NB4 (cell line): Measurements from ENCODE around the gene HK3.

Experiments
- POLR2A ChIP-seq: IDR thresholded peaks from 2 replicates; pipeline ENCODE4 v1.6.1; 2011; ENCODE audit warnings: mild to moderate bottlenecking; ENCODE audit not compliant: insufficient read length; ENCODE audit errors: extremely low read depth
- TF ChIP-seq, protein P1 (sequence below): IDR thresholded peaks from one replicate; pipeline ENCODE4 v1.5.1; 2012; ENCODE audit warnings: low read depth, low read length

DNA sequence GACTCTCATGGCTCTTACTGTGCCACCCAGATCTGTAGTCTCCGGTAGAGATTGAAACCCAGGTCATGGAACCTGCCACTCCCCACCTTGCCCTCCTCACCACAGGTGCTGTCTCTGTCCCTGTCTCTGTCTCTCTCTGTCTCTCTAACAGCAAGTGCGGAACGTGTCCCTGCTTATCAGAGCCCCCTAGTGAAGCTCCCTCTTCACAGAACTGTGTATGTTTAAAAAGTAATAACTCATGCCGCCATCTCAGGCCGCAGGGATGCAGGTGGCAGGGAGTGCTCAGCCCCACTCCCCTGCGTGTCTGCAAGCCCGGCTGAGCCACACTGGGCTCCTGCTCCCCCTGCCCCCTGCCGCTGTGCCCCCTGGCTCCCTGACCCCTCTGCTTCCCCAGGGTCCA is 45.0 kb downstream of the HK3 start:
- TF ChIP-seq POLR2A, result no peak
- TF ChIP-seq, protein P1, sequence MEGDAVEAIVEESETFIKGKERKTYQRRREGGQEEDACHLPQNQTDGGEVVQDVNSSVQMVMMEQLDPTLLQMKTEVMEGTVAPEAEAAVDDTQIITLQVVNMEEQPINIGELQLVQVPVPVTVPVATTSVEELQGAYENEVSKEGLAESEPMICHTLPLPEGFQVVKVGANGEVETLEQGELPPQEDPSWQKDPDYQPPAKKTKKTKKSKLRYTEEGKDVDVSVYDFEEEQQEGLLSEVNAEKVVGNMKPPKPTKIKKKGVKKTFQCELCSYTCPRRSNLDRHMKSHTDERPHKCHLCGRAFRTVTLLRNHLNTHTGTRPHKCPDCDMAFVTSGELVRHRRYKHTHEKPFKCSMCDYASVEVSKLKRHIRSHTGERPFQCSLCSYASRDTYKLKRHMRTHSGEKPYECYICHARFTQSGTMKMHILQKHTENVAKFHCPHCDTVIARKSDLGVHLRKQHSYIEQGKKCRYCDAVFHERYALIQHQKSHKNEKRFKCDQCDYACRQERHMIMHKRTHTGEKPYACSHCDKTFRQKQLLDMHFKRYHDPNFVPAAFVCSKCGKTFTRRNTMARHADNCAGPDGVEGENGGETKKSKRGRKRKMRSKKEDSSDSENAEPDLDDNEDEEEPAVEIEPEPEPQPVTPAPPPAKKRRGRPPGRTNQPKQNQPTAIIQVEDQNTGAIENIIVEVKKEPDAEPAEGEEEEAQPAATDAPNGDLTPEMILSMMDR, result no peak
